ENCODE measurements around the gene WARS2. TPM values are rescaled to one million over a fixed set of nuclear protein-coding genes. Genes with fewer than 3 reads are reported as not detected.
A peak's percentile ranks its signal among the peaks of the same experiment; 100 is the strongest.

The WARS2 gene
- total RNA-seq, 1 donor from 2014 or later = 9.5 TPM

GRCh38 chr1:118989878-118990378 is 150.5 kb downstream of the WARS2 start:
- no peaks in the 10 kb centered on the region for H3K36me3 ChIP-seq
- H3K4me1 ChIP-seq = peaks cover 42% of the 10 kb centered on the region
- intact Hi-C loops (cut with micrococcal nuclease) = no loop called here
- H3K4me3 ChIP-seq = no peak overlapping the region
- no peak for TF ChIP-seq CTCF (IDR thresholded peaks at IDR 0.05; ENCODE audit: borderline replicate concordance)
- H3K27ac ChIP-seq (replicated peaks) = no peak overlapping the region
- no peaks in the 10 kb centered on the region for H3K9me3 ChIP-seq (replicated peaks)
- peaks cover 100% of the 10 kb centered on the region for H3K27me3 ChIP-seq (ENCODE audit: low read depth)
- DNase-seq = no peak

- no peak for DNase-seq
- no peak overlapping the region for H3K27ac ChIP-seq (replicated peaks)
- peaks cover 100% of the 10 kb centered on the region for H3K27me3 ChIP-seq (ENCODE audit: low read depth)
- H3K4me3 ChIP-seq = no peak overlapping the region
- no peaks in the 10 kb centered on the region for H3K9me3 ChIP-seq (replicated peaks)
- no peaks in the 10 kb centered on the region for H3K36me3 ChIP-seq
- intact Hi-C loops (cut with micrococcal nuclease) = no loop called here
- TF ChIP-seq CTCF (IDR thresholded peaks at IDR 0.05; ENCODE audit: borderline replicate concordance) = no peak
- H3K4me1 ChIP-seq = peaks cover 49% of the 10 kb centered on the region
Observed at GRCh38 chr1:118989006-118989815, 151.2 kb downstream of the WARS2 start.

- H3K36me3 ChIP-seq = no peaks in the 10 kb centered on the region
- H3K4me3 ChIP-seq = peak within 1 kb of the TSS; percentile 65
- no peak for DNase-seq
- H3K27ac ChIP-seq (replicated peaks) = peak within 1 kb of the TSS; percentile 47
- H3K27me3 ChIP-seq (ENCODE audit: low read depth) = peaks cover 100% of the 10 kb centered on the region
- H3K9me3 ChIP-seq (replicated peaks) = no peaks in the 10 kb centered on the region
- TF ChIP-seq CTCF (IDR thresholded peaks at IDR 0.05; ENCODE audit: borderline replicate concordance) = no peak
- intact Hi-C loops (cut with micrococcal nuclease) = no loop called here
- peaks cover 53% of the 10 kb centered on the region for H3K4me1 ChIP-seq
Observed at GRCh38 chr1:118988186-118989005, 152.1 kb downstream of the WARS2 start, which contains the start of gene TBX15. TSS of gene TBX15 (minus strand) at chr1:118988343. CDS start at chr1:118987795, 548 bp downstream.

- H3K4me3 ChIP-seq = peak overlapping the region; percentile 65
- DNase-seq = no peak
- intact Hi-C loops (cut with micrococcal nuclease) = no loop called here
- H3K36me3 ChIP-seq = no peaks in the 10 kb centered on the region
- no peak for TF ChIP-seq CTCF (IDR thresholded peaks at IDR 0.05; ENCODE audit: borderline replicate concordance)
- peaks cover 100% of the 10 kb centered on the region for H3K27me3 ChIP-seq (ENCODE audit: low read depth)
- H3K27ac ChIP-seq (replicated peaks) = peak overlapping the region; percentile 47
- H3K9me3 ChIP-seq (replicated peaks) = no peaks in the 10 kb centered on the region
- H3K4me1 ChIP-seq = peaks cover 47% of the 10 kb centered on the region
Observed at GRCh38 chr1:118987468-118988185, 152.8 kb downstream of the WARS2 start.
